GM18511 (cell line): ENCODE measurements around the gene GXYLT2.
"Not testable (repeated sequence)": the region's sequence is repeated elsewhere in the genome, so short reads cannot be mapped to it uniquely, and the experiment has no call there.

Experiments
- ATAC-seq: cut with Tn5 transposase; IDR thresholded peaks from one replicate; pipeline ENCODE4 v1.9.1; 2021; ENCODE audit warnings: mild to moderate bottlenecking, moderate library complexity; ENCODE audit not compliant: unreplicated experiment

GXYLT2 gene

GRCh38 chr3:72892081-72892775, 4.4 kb downstream of the GXYLT2 start:
- ATAC-seq: no peak

- ATAC-seq: no peak
These were observed 5.0 kb downstream of the GXYLT2 start for GRCh38 chr3:72892870-72893269.

GRCh38 chr3:72894976-72895552, 7.2 kb downstream of the GXYLT2 start:
- no peak for ATAC-seq

- no peak for ATAC-seq
These were observed 9.3 kb downstream of the GXYLT2 start for GRCh38 chr3:72896996-72897757.

GRCh38 chr3:72897758-72898007, 9.8 kb downstream of the GXYLT2 start:
- ATAC-seq: no peak

GRCh38 chr3:72899349-72899765, 11.5 kb downstream of the GXYLT2 start:
- ATAC-seq: no peak

GRCh38 chr3:72900048-72900447, 12.2 kb downstream of the GXYLT2 start:
- no peak for ATAC-seq

GRCh38 chr3:72901840-72902239, 14.0 kb downstream of the GXYLT2 start:
- ATAC-seq: no peak

GRCh38 chr3:72903004-72903403, 15.2 kb downstream of the GXYLT2 start:
- no peak for ATAC-seq

- ATAC-seq: no peak
These were observed 16.3 kb downstream of the GXYLT2 start for GRCh38 chr3:72904163-72904562.

- no peak for ATAC-seq
These were observed 18.3 kb downstream of the GXYLT2 start for GRCh38 chr3:72906154-72906553.

GRCh38 chr3:72907131-72907711, 19.4 kb downstream of the GXYLT2 start:
- ATAC-seq: no peak

GRCh38 chr3:72907731-72908620, 20.1 kb downstream of the GXYLT2 start:
- no peak for ATAC-seq

GRCh38 chr3:72909591-72909990, 21.7 kb downstream of the GXYLT2 start:
- ATAC-seq: no peak

GRCh38 chr3:72912532-72912931, 24.7 kb downstream of the GXYLT2 start:
- no peak for ATAC-seq

GRCh38 chr3:72914383-72914782, 26.5 kb downstream of the GXYLT2 start:
- ATAC-seq: no peak

GRCh38 chr3:72916250-72916649, 28.4 kb downstream of the GXYLT2 start:
- ATAC-seq: no peak

GRCh38 chr3:72919520-72919919, 31.7 kb downstream of the GXYLT2 start:
- ATAC-seq: no peak

- no peak for ATAC-seq
These were observed 36.2 kb downstream of the GXYLT2 start for GRCh38 chr3:72924055-72924454.

- not testable (repeated sequence) for ATAC-seq
These were observed 41.2 kb downstream of the GXYLT2 start for GRCh38 chr3:72928781-72929735.
